K562 (cell line): ENCODE results near the gene PTCH1. TPM values are rescaled to one million over a fixed set of nuclear protein-coding genes. Genes with fewer than 3 reads are reported as not detected.
A peak's percentile ranks its signal among the peaks of the same experiment; 100 is the strongest.

Experiments
- BCL6 ChIP-seq: fragments of 250-450 bp; sonication (Bioruptor Pico); IDR thresholded peaks from 2 replicates; pipeline ENCODE4 v1.4.0; 2020
- BDP1 ChIP-seq: IDR thresholded peaks from 3 replicates; pipeline ENCODE4 v1.6.1; 2011; ENCODE audit not compliant: insufficient read length, insufficient read depth
- CEBPB ChIP-seq: fragments of 450-650 bp; IDR thresholded peaks from 2 replicates; pipeline ENCODE4 v1.6.1; 2016; ENCODE audit warnings: missing genetic modification characterization, missing compliant biosample characterization
- CREM ChIP-seq: IDR thresholded peaks from 2 replicates; pipeline ENCODE4 v1.6.1; 2014; ENCODE audit warnings: antibody characterized with exemption, low read depth
- E2F6 ChIP-seq, 2 experiments: IDR thresholded peaks; 2 replicates each; pipeline ENCODE4 v1.6.1; 2011; ENCODE audit warnings: borderline replicate concordance in 1 of 2, control low read depth in 1 of 2, low read depth in 1 of 2, low read length in 1 of 2, mild to moderate bottlenecking in 1 of 2, mixed read lengths in 1 of 2, moderate library complexity in 1 of 2; ENCODE audit not compliant: insufficient read depth in 1 of 2, insufficient read length in 1 of 2, poor library complexity in 1 of 2, severe bottlenecking in 1 of 2; ENCODE audit errors: extremely low read depth in 1 of 2
- ESRRB ChIP-seq: fragments of 250-450 bp; sonication (Bioruptor Pico); IDR thresholded peaks from 2 replicates; pipeline ENCODE4 v1.5.0; 2020; ENCODE audit warnings: mild to moderate bottlenecking, moderate library complexity, borderline replicate concordance
- KAT8 ChIP-seq: fragments of 450-650 bp; IDR thresholded peaks from 2 replicates; pipeline ENCODE4 v1.6.1; 2016; ENCODE audit warnings: low read depth, mild to moderate bottlenecking
- L3MBTL2 ChIP-seq: fragments of 450-650 bp; IDR thresholded peaks from 2 replicates; pipeline ENCODE4 v1.6.1; 2016; ENCODE audit warnings: mild to moderate bottlenecking, moderate library complexity
- RBFOX2 ChIP-seq: fragments of 200-400 bp; formaldehyde crosslinking; IDR thresholded peaks from 2 replicates; pipeline ENCODE4 v1.6.1; 2017; ENCODE audit warnings: low read depth, mild to moderate bottlenecking, low read length, moderate library complexity
- RBM15 ChIP-seq: fragments of 200-400 bp; formaldehyde crosslinking; IDR thresholded peaks from 2 replicates; pipeline ENCODE4 v1.6.1; 2018; ENCODE audit warnings: mild to moderate bottlenecking, low read length, moderate library complexity; ENCODE audit not compliant: insufficient read depth
- SAFB ChIP-seq: fragments of 200-400 bp; formaldehyde crosslinking; IDR thresholded peaks from 2 replicates; pipeline ENCODE4 v1.6.1; 2017; ENCODE audit warnings: low read depth, low read length, borderline replicate concordance
- SP2 ChIP-seq: IDR thresholded peaks from 2 replicates; pipeline ENCODE4 v1.6.1; 2011; ENCODE audit warnings: mild to moderate bottlenecking, low read depth, low read length, moderate library complexity; ENCODE audit not compliant: poor library complexity, severe bottlenecking; ENCODE audit errors: extremely low read depth
- SUPT5H ChIP-seq: fragments of 450-650 bp; IDR thresholded peaks from 2 replicates; pipeline ENCODE4 v1.6.1; 2016
- ZBTB5 ChIP-seq: fragments of 450-650 bp; IDR thresholded peaks from 2 replicates; pipeline ENCODE4 v1.6.1; 2017; ENCODE audit warnings: antibody characterized with exemption
- ZNF165 ChIP-seq: fragments of 250-450 bp; sonication (Bioruptor Pico); IDR thresholded peaks from 2 replicates; pipeline ENCODE4 v1.4.0; 2020; ENCODE audit warnings: borderline replicate concordance
- ZNF24 ChIP-seq: fragments of 450-650 bp; IDR thresholded peaks from 2 replicates; pipeline ENCODE4 v1.6.1; 2016
- ZNF311 ChIP-seq: fragments of 250-450 bp; sonication (Bioruptor Pico); IDR thresholded peaks from 2 replicates; pipeline ENCODE4 v1.4.0; 2020; ENCODE audit warnings: mild to moderate bottlenecking, moderate library complexity
- ZNF699 ChIP-seq: fragments of 250-450 bp; sonication (Bioruptor Pico); IDR thresholded peaks from 2 replicates; pipeline ENCODE4 v1.8.0; 2021; ENCODE audit warnings: mild to moderate bottlenecking, moderate library complexity; ENCODE audit not compliant: insufficient replicate concordance
- polyA plus RNA-seq, 8 experiments: library from polyadenylated mRNA; depleted of rRNA in 4 of 8; stranded (reverse) in 5 of 8; unstranded in 3 of 8; fragments of >200 nt; fragmentation: Nextera tagmentation in 2 of 8; fragmentation: Illumina TruSeq in 1 of 8; extraction: Ambion mirVana in 2 of 8; extraction: Trizol in 1 of 8; gene quantifications; 2 replicates each; pipeline versions ENCODE4 v1.2.1 to v1.2.3, GENCODE V29; 2011 to 2014; ENCODE audit warnings: inconsistent platforms in 1 of 8, missing spikeins in 1 of 8
- total RNA-seq, 7 experiments: library from RNA; depleted of rRNA in 6 of 7; stranded (reverse); fragments of >200 nt in 6 of 7; fragmentation: Illumina TruSeq in 2 of 7; extraction: Trizol in 2 of 7; gene quantifications; 2 replicates each; pipeline versions ENCODE4 v1.2.1 to v1.2.3, GENCODE V29; 2011 to 2021; ENCODE audit warnings: low replicate concordance in 1 of 7
- TF ChIP-seq, protein P1 (sequence below), 2 experiments: fragments of 450-650 bp; IDR thresholded peaks; 2 replicates each; pipeline ENCODE4 v1.6.1; 2016
- TF ChIP-seq, protein P2 (sequence below): sonication (generic); formaldehyde crosslinking; IDR thresholded peaks from 2 replicates; pipeline ENCODE4 v1.8.0; 2022; ENCODE audit warnings: mild to moderate bottlenecking, missing genetic modification reagents
- TF ChIP-seq, protein P3 (sequence below), 2 experiments: fragments of 250-450 bp in 1 of 2; fragments of 450-650 bp in 1 of 2; sonication (Bioruptor Pico) in 1 of 2; IDR thresholded peaks; 2 replicates each; pipeline versions ENCODE4 v1.6.1 to v1.8.0; 2016 to 2021; ENCODE audit warnings: mild to moderate bottlenecking in 2 of 2, moderate library complexity in 2 of 2, missing compliant biosample characterization in 1 of 2, missing genetic modification characterization in 1 of 2

Gene PTCH1
- total and polyA plus RNA-seq, 9 of the 15 experiments (the other 6 are each of a cell fraction or from before 2014, with no cell fraction given): 0.70 to 9.9 (median 3.8) TPM

DNA sequence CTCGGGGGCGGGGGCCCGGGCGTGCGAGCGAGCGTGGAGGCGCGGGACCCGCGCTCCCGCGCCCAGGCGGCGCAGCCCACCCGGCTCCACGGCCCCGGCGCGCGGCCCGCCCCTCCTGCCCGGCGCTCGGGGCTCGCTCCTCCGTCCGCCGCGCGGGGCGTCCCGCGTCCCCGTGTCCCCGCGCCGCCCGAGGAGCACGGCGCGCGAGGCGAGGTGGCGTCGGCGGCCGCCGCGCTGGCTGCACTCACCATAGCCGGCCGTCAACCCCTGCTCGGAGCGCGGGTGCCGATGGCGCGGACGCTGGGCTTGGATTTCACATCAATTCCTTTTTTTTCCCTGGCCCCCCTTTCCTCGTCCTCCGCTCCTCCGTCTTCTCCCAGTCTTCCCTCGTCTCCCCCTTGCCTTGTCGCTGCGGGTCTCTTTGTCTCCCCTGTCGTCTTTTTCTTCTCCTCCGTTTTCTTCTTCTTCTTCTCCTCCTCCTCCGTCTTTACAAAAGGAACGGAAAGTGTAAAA, 494 bp downstream of the PTCH1 start (continued):
- 0 out of 2 replicates have a peak, but pooled peaks have one; percentile 12 for TF ChIP-seq ZBTB5
- 0 out of 2 replicates have a peak, but pooled peaks have one; percentile 65 for TF ChIP-seq L3MBTL2
- no peak for TF ChIP-seq ZNF699 (CRISPR knock-in tag)
- TF ChIP-seq ZNF311 (CRISPR knock-in tag): no peak
- no peak for TF ChIP-seq CREM
- no peak for TF ChIP-seq BCL6 (CRISPR knock-in tag)
- TF ChIP-seq KAT8: no peak
- TF ChIP-seq BDP1: no peak
- TF ChIP-seq, protein P1, sequence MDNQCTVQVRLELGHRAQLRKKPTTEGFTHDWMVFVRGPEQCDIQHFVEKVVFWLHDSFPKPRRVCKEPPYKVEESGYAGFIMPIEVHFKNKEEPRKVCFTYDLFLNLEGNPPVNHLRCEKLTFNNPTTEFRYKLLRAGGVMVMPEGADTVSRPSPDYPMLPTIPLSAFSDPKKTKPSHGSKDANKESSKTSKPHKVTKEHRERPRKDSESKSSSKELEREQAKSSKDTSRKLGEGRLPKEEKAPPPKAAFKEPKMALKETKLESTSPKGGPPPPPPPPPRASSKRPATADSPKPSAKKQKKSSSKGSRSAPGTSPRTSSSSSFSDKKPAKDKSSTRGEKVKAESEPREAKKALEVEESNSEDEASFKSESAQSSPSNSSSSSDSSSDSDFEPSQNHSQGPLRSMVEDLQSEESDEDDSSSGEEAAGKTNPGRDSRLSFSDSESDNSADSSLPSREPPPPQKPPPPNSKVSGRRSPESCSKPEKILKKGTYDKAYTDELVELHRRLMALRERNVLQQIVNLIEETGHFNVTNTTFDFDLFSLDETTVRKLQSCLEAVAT (IDR thresholded peaks at IDR 0.05): peak in 1 of 2 experiments; percentile 69; a peak in 1 of 4 replicates
- TF ChIP-seq RBFOX2: peak; percentile 49
- TF ChIP-seq, protein P2, sequence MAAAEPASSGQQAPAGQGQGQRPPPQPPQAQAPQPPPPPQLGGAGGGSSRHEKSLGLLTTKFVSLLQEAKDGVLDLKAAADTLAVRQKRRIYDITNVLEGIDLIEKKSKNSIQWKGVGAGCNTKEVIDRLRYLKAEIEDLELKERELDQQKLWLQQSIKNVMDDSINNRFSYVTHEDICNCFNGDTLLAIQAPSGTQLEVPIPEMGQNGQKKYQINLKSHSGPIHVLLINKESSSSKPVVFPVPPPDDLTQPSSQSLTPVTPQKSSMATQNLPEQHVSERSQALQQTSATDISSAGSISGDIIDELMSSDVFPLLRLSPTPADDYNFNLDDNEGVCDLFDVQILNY (CRISPR knock-in tag): no peak
- no peak for TF ChIP-seq SP2
- TF ChIP-seq E2F6 (IDR thresholded peaks at IDR 0.05; ENCODE audit: borderline replicate concordance in 1 of 2, extremely low read depth in 1 of 2, insufficient read depth in 1 of 2, insufficient read length in 1 of 2, low read depth in 1 of 2, low read length in 1 of 2, poor library complexity in 1 of 2, severe bottlenecking in 1 of 2): peak; percentile 80 to 90
- no peak for TF ChIP-seq SAFB
- no peak for TF ChIP-seq ZNF165 (CRISPR knock-in tag)
- no peak; the same call in 1 of the 2 replicates for TF ChIP-seq SUPT5H
- no peak for TF ChIP-seq ESRRB (CRISPR knock-in tag)
- TF ChIP-seq CEBPB: no peak
- TF ChIP-seq ZNF24: no peak
- TF ChIP-seq RBM15: no peak
- TF ChIP-seq, protein P3, sequence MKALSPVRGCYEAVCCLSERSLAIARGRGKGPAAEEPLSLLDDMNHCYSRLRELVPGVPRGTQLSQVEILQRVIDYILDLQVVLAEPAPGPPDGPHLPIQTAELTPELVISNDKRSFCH (CRISPR knock-in tag; IDR thresholded peaks at IDR 0.05): no peak
- TF ChIP-seq, protein P3 (tag; IDR thresholded peaks at IDR 0.05): no peak
